Astrocyte of the cerebellum (primary cell): ENCODE data around the gene OSMR.

ENCODE experiments used
- DNase-seq: peaks from one replicate; pipeline ENCODE4 v3.0.0-alpha.2; 2011; ENCODE audit warnings: low read depth
- H3K4me3 ChIP-seq: 2 replicates; pipeline ENCODE4 v1.5.1; 2011; ENCODE audit warnings: mild to moderate bottlenecking, low read depth, low read length, moderate library complexity
- in situ Hi-C: cut with HindIII; loops from 2 replicates; pipeline ENCODE4 v1.10.0; 2017; ENCODE audit warnings: low sequenced_read_pairs
- TF ChIP-seq, protein P1 (sequence below): IDR thresholded peaks from 2 replicates; pipeline ENCODE4 v1.5.1; 2012; ENCODE audit warnings: low read length, low read depth, moderate library complexity, mild to moderate bottlenecking; ENCODE audit errors: missing control alignments

OSMR gene

GRCh38 chr5:38814879-38815278 lies 30.9 kb upstream of the OSMR start:
- in situ Hi-C loops, result loop anchor here (25.0 kb wide), 1 partner anchor 553 kb away; the partner anchor contains the start of gene EGFLAM
- TF ChIP-seq, protein P1, sequence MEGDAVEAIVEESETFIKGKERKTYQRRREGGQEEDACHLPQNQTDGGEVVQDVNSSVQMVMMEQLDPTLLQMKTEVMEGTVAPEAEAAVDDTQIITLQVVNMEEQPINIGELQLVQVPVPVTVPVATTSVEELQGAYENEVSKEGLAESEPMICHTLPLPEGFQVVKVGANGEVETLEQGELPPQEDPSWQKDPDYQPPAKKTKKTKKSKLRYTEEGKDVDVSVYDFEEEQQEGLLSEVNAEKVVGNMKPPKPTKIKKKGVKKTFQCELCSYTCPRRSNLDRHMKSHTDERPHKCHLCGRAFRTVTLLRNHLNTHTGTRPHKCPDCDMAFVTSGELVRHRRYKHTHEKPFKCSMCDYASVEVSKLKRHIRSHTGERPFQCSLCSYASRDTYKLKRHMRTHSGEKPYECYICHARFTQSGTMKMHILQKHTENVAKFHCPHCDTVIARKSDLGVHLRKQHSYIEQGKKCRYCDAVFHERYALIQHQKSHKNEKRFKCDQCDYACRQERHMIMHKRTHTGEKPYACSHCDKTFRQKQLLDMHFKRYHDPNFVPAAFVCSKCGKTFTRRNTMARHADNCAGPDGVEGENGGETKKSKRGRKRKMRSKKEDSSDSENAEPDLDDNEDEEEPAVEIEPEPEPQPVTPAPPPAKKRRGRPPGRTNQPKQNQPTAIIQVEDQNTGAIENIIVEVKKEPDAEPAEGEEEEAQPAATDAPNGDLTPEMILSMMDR, result no peak
- DNase-seq, result no peak
- no peak overlapping the region for H3K4me3 ChIP-seq

DNA sequence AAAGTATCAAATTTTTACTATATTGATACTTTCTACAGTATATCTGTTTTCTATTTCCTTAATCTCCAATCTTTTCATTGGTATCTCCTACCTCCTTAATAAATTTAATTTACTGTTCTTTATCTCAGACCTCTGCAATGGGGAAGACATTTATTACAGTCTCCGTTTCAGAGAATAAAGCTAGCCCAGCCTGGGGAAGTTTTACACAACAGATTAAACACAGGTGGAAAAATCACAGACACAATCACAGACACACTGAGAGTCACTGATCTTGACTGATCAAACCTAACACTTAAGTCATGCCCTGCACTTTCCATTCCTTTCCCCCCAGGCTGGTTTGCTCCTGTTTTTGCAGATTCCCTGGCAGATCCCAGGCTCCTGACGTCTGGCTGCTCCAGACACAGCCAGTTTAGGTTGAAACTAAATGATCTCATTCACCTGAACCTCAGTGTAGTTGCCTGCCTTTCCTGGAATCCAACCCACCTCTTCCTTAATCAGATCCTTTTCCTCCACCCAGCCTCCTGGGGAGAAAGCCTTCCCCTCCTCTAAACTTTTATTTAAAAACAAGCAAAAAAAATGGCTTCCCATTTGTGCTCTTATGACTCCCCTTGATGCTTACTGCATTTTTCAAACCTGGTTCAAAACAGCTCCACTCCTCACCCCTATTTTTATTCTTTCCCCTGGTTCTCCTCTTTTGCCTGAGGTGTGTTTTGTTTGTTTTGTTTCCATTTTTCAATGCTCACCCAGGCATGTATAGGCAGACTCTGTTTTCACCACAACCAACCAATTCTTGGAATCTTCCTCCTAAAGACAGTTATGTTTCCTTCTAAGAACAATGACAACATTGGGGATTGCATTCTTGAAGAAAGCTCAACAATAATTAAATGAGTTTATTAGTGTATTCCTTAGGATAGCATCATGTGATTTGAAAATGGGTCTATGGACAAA lies 29.5 kb upstream of the OSMR start:
- H3K4me3 ChIP-seq, result no peak overlapping the region
- TF ChIP-seq, protein P1, result no peak
- no peak for DNase-seq
- in situ Hi-C loops, result loop anchor here (25.0 kb wide), 1 partner anchor 554 kb away; the partner anchor contains the start of gene EGFLAM

DNA sequence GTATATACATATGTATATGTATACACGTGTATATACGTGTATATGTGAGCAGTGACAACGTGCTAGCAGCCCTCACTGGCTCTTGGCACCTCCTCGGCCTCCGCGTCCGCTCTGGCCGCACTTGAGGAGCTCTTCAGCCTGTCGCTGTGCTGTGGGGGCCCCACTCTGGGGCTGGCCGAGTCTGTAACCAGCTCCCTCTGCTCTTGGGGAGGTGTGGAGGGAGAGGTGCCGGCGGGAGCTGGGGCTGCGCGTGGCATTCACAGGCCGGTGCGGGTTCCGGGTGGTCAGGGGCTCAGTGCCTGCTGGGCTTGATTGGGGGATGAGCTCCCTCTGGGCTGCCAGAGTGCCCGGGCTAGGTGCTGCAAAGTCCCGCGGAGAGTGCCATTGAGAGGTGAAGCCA lies 24.1 kb upstream of the OSMR start:
- TF ChIP-seq, protein P1, result no peak
- no peak for DNase-seq
- H3K4me3 ChIP-seq, result no peak overlapping the region
- in situ Hi-C loops, result loop anchor here (25.0 kb wide), 1 partner anchor 559 kb away; the partner anchor contains the start of gene EGFLAM

GRCh38 chr5:38823503-38823902 lies 22.3 kb upstream of the OSMR start:
- in situ Hi-C loops, result loop anchor here (25.0 kb wide), 1 partner anchor 561 kb away; the partner anchor contains the start of gene EGFLAM
- no peak overlapping the region for H3K4me3 ChIP-seq
- TF ChIP-seq, protein P1, result no peak
- DNase-seq, result no peak

GRCh38 chr5:38824821-38825220 lies 21.0 kb upstream of the OSMR start:
- H3K4me3 ChIP-seq, result no peak overlapping the region
- no peak for DNase-seq
- TF ChIP-seq, protein P1, result no peak
- in situ Hi-C loops, result loop anchor here (25.0 kb wide), 1 partner anchor 563 kb away; the partner anchor contains the start of gene EGFLAM

DNA sequence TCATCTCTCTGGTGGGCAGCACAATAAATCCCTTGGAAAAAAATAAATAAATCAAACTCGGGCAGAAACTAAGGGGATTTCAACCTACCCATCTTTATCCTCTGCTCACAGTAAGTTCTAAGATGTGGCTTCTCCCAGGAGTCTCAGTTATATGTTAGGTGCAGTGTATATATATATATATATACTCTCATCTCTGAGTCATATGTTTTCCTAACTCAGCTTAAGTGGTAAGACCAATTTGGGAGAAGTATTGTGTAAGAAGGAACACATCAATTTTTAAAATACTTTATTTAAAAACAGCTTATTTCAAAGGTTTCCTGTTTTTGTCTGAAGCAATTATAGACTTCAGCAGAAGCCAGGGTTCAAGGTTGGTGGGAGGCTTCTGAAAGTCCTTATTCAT lies 20.3 kb upstream of the OSMR start:
- in situ Hi-C loops, result no loop called here
- H3K4me3 ChIP-seq, result no peak overlapping the region
- DNase-seq, result no peak
- TF ChIP-seq, protein P1, result no peak
